Uterus (tissue), 4 donors: Measurements from ENCODE around the gene APBA3. TPM values are rescaled to one million over a fixed set of nuclear protein-coding genes. Genes with fewer than 3 reads are reported as not detected.
"Not testable (repeated sequence)": the region's sequence is repeated elsewhere in the genome, so short reads cannot be mapped to it uniquely, and the experiment has no call there.

ENCODE experiments used
- DNase-seq, 2 donors: peaks; one replicate each; pipeline ENCODE4 v3.0.0-alpha.2; 2019 to 2020
- H3K27ac ChIP-seq, 2 donors: fragments of 200-600 bp; sonication (generic); 1 replicate in 1 of 2; 2 replicates in 1 of 2; pipeline ENCODE4 v1.5.1; 2016 to 2018
- H3K27me3 ChIP-seq, 2 donors: fragments of 200-600 bp; sonication (generic); one replicate each; pipeline ENCODE4 v1.5.1; 2018 to 2019; ENCODE audit warnings: control low read depth in 1 of 2
- H3K36me3 ChIP-seq, 2 donors: fragments of 200-600 bp; sonication (generic); one replicate each; pipeline ENCODE4 v1.5.1; 2019; ENCODE audit warnings: control low read depth in 1 of 2
- H3K4me1 ChIP-seq, 2 donors: fragments of 200-600 bp; sonication (generic); one replicate each; pipeline ENCODE4 v1.5.1; 2018 to 2019; ENCODE audit warnings: control low read depth in 1 of 2
- H3K4me3 ChIP-seq, 2 donors: fragments of 200-600 bp; sonication (generic); 1 replicate in 1 of 2; 2 replicates in 1 of 2; pipeline ENCODE4 v1.5.1; 2018 to 2019; ENCODE audit warnings: mild to moderate bottlenecking in 1 of 2
- H3K9me3 ChIP-seq, 2 donors: fragments of 200-600 bp; sonication (generic); one replicate each; pipeline ENCODE4 v1.5.1; 2019; ENCODE audit warnings: control low read depth in 1 of 2
- POLR2A ChIP-seq, 2 donors: fragments of 450-650 bp; IDR thresholded peaks; one replicate each; pipeline ENCODE4 v1.6.1; 2016; ENCODE audit warnings: antibody characterized with exemption in 2 of 2, mild to moderate bottlenecking in 1 of 2, moderate library complexity in 1 of 2
- intact Hi-C: fragments of 100-400 bp; cut with DNase I; formaldehyde crosslinking; loops from one replicate; pipeline ENCODE4 v1.15.1; 2023; ENCODE audit warnings: low total_unique reads
- total RNA-seq, 4 donors: library from RNA; depleted of rRNA in 3 of 4; stranded (reverse); fragments of >200 nt in 3 of 4; gene quantifications; one replicate each; pipeline versions ENCODE4 v1.1.0 to v1.2.4, GENCODE V29; 2014 to 2023
- TF ChIP-seq, protein P1 (sequence below), 4 experiments: fragments of 200-600 bp in 2 of 4; fragments of 450-650 bp in 2 of 4; sonication (generic) in 2 of 4; IDR thresholded peaks; one replicate each; pipeline ENCODE4 v1.5.1; 2016 to 2019; ENCODE audit warnings: antibody characterized with exemption in 4 of 4, mild to moderate bottlenecking in 2 of 4, moderate library complexity in 1 of 4
- donor health status: DM: yes; HTN: yes; CAD: no.

Gene APBA3
- total RNA-seq, 4 donors from 2014 or later = 14.1 to 52.6 (median 27.4) TPM

DNA sequence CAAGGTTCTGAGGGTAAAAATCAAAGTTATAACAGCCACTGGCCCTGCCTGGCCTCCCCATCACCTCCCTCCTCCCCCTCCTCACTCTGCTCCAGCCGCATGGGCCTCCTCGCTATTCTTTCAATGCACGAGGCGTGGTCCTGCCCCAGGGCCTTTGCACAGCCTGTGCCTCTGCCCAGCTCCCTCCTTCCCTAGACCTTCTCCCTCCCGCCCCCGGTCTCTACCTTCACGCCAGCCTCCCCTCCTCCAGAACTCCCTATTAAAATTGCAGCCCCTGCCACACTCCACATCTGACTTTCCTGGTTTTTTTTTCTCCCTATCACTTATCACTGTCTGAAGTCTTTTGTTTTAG is 7.2 kb upstream of the APBA3 start:
- H3K9me3 ChIP-seq = no peaks in the 10 kb centered on the region
- no peaks in the 10 kb centered on the region for H3K27me3 ChIP-seq
- H3K27ac ChIP-seq = no peak overlapping the region
- intact Hi-C loops = no loop called here
- no peak overlapping the region for H3K4me3 ChIP-seq
- TF ChIP-seq, protein P1, sequence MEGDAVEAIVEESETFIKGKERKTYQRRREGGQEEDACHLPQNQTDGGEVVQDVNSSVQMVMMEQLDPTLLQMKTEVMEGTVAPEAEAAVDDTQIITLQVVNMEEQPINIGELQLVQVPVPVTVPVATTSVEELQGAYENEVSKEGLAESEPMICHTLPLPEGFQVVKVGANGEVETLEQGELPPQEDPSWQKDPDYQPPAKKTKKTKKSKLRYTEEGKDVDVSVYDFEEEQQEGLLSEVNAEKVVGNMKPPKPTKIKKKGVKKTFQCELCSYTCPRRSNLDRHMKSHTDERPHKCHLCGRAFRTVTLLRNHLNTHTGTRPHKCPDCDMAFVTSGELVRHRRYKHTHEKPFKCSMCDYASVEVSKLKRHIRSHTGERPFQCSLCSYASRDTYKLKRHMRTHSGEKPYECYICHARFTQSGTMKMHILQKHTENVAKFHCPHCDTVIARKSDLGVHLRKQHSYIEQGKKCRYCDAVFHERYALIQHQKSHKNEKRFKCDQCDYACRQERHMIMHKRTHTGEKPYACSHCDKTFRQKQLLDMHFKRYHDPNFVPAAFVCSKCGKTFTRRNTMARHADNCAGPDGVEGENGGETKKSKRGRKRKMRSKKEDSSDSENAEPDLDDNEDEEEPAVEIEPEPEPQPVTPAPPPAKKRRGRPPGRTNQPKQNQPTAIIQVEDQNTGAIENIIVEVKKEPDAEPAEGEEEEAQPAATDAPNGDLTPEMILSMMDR (IDR thresholded peaks at IDR 0.05) = no peak
- TF ChIP-seq POLR2A (IDR thresholded peaks at IDR 0.05) = no peak
- no peaks in the 10 kb centered on the region for H3K36me3 ChIP-seq
- no peaks in the 10 kb centered on the region for H3K4me1 ChIP-seq
- DNase-seq = no peak

DNA sequence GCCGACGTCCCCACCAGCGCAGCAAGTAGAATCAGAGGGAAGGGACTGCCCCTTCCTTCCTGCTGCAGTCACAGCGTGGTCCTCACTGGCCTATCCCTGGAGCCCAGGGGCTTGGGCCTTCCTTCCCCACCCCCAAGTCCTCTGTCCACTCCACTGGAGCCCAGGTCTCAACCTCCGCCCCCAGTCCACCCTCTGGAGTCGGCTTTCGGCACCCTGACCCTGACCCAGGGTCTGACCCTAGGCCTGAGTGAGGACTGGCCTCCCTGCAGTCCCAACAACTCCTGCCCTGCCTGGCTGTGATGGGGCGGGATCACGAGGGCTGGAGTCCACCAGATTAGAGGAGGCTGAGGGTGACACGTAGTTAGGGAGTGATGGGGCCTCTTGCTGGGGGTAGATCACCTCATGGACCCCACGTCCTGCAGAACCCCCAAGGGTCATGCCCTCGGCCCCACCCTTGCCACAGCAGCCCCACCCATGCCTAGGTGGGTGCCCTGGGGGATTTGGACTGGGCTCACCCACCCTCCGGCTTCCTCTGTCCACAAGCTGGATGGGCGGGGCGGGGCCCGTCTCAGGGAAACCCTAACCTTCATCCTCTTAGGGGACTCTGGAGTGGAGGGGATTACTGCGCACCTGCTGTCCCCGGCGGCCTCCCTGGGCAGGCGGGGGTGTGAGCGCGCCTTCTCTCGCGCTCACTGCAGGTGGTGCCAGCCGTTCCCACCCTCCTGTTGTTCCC is 6.7 kb upstream of the APBA3 start:
- H3K27me3 ChIP-seq = no peaks in the 10 kb centered on the region
- H3K4me1 ChIP-seq = no peaks in the 10 kb centered on the region
- DNase-seq = no peak
- no peaks in the 10 kb centered on the region for H3K36me3 ChIP-seq
- TF ChIP-seq, protein P1 (IDR thresholded peaks at IDR 0.05) = no peak
- TF ChIP-seq POLR2A (IDR thresholded peaks at IDR 0.05) = no peak
- intact Hi-C loops = no loop called here
- H3K4me3 ChIP-seq = no peak overlapping the region
- H3K9me3 ChIP-seq = no peaks in the 10 kb centered on the region
- no peak overlapping the region for H3K27ac ChIP-seq

DNA sequence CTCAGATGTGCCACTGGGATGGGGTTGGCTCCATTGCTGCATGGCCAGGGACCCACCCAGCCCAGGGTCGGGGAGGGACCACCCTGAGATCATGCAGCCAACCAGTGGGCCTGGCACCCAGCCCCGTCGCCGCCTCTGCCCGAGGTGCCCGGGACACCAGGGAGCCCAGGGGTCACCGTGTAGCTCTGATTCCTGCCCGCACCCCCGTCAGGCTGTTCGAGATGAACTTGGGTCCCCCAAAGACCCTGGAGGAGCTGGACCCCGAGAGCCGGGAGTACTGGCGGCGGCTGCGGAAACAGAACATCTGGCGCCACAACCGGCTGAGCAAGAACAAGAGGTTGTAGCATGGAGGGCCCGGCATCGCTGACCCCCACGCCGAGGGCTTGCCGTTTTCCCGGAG is 5.6 kb upstream of the APBA3 start:
- H3K4me3 ChIP-seq = no peak overlapping the region
- H3K27me3 ChIP-seq = no peaks in the 10 kb centered on the region
- TF ChIP-seq, protein P1 (IDR thresholded peaks at IDR 0.05) = no peak
- no peak for TF ChIP-seq POLR2A (IDR thresholded peaks at IDR 0.05)
- no peaks in the 10 kb centered on the region for H3K9me3 ChIP-seq
- intact Hi-C loops = no loop called here
- no peaks in the 10 kb centered on the region for H3K36me3 ChIP-seq
- H3K4me1 ChIP-seq = no peaks in the 10 kb centered on the region
- no peak overlapping the region for H3K27ac ChIP-seq
- no peak for DNase-seq

DNA sequence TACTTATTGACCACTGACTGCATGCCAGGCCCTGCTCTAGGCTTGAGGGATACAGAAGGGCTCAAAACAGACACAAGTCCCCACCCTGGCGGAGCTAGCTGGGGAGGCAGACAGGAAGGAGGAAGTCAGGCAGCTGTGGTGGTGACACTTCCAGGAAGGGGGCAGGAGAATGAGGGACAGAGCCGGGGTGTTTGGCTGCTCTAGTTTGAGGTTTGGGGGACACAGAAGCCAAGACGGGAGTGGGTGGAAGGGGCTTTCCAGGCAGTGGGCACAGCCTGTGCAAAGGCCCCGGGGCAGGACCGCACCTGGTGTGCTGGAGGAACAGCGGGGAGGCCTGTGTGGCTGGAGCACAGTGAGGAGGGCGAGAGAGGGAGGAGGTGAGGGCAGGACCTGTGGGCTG is 5.0 kb upstream of the APBA3 start:
- no peak for TF ChIP-seq POLR2A (IDR thresholded peaks at IDR 0.05)
- TF ChIP-seq, protein P1 (IDR thresholded peaks at IDR 0.05) = no peak
- no peaks in the 10 kb centered on the region for H3K4me1 ChIP-seq
- intact Hi-C loops = no loop called here
- no peaks in the 10 kb centered on the region for H3K9me3 ChIP-seq
- no peak for DNase-seq
- no peak overlapping the region for H3K27ac ChIP-seq
- H3K27me3 ChIP-seq = no peaks in the 10 kb centered on the region
- H3K36me3 ChIP-seq = no peaks in the 10 kb centered on the region
- no peak overlapping the region for H3K4me3 ChIP-seq

DNA sequence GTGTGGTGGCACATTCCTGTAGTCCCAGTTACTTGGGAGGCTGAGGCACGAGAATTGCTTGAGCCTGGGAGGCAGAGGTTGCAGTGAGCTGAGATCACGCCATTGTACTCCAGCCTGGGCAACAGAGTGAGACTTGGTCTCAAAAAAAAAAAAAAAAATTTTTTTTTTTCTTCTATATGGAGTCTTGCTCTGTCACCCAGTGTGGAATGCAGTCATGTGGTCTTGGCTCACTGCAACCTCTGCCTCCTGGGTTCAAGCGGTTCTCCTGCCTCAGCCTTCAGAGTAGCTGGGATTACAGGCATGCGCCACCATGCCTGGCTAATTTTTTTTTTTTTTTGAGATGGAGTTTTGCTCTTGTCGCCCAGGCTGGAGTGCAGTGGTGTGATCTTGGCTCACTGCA is 4.3 kb upstream of the APBA3 start:
- DNase-seq, intact Hi-C loops, H3K9me3 ChIP-seq, H3K27me3 ChIP-seq, H3K27ac ChIP-seq, H3K4me1 ChIP-seq, H3K36me3 ChIP-seq, H3K4me3 ChIP-seq: not testable (repeated sequence)

DNA sequence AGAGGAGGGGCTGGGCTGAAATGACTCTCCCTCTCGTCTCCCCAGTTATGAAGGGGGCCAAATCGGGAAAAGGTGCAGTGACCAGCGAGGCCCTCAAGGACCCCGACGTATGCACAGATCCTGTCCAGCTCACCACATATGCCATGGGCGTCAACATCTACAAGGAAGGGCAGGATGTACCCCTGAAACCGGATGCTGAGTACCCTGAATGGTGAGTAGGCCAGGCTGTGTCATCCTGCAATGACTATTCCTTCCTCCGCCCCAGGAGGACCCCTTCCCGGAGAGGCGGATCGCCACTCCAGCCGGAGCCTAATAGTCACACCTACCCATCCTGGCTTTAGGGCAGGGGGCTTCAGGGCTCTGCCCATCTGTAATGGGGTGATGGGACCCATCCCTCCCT is 3.6 kb upstream of the APBA3 start:
- no peaks in the 10 kb centered on the region for H3K9me3 ChIP-seq
- no peaks in the 10 kb centered on the region for H3K36me3 ChIP-seq
- no peak overlapping the region for H3K4me3 ChIP-seq
- no peak for DNase-seq
- no peak overlapping the region for H3K27ac ChIP-seq
- no peaks in the 10 kb centered on the region for H3K27me3 ChIP-seq
- intact Hi-C loops = no loop called here
- no peaks in the 10 kb centered on the region for H3K4me1 ChIP-seq
- no peak for TF ChIP-seq POLR2A (IDR thresholded peaks at IDR 0.05)
- TF ChIP-seq, protein P1 (IDR thresholded peaks at IDR 0.05) = no peak
